Progenitor cell of endocrine pancreas (in vitro differentiated cells): Measurements from ENCODE around the gene ENGASE. TPM values are rescaled to one million over a fixed set of nuclear protein-coding genes. Genes with fewer than 3 reads are reported as not detected.

ENCODE experiments used
- DNase-seq: peaks from one replicate; pipeline ENCODE4 v3.0.0; 2021; ENCODE audit warnings: low spot score; ENCODE audit not compliant: unreplicated experiment
- H3K27ac Mint-ChIP-seq: 2 replicates; pipeline ENCODE4 v1.8.0; 2021; ENCODE audit warnings: mild to moderate bottlenecking, moderate library complexity, mixed read lengths
- H3K27me3 Mint-ChIP-seq: 2 replicates; pipeline ENCODE4 v1.8.0; 2021; ENCODE audit warnings: mixed read lengths
- H3K36me3 Mint-ChIP-seq: 2 replicates; pipeline ENCODE4 v1.8.0; 2022; ENCODE audit warnings: mixed read lengths; ENCODE audit not compliant: insufficient read depth
- H3K4me1 Mint-ChIP-seq: 2 replicates; pipeline ENCODE4 v1.8.0; 2021; ENCODE audit warnings: low read depth, mixed read lengths
- H3K4me3 Mint-ChIP-seq: 2 replicates; pipeline ENCODE4 v1.8.0; 2021; ENCODE audit warnings: low read depth, mild to moderate bottlenecking, moderate library complexity, mixed read lengths
- H3K9me3 Mint-ChIP-seq: 2 replicates; pipeline ENCODE4 v1.8.0; 2021; ENCODE audit warnings: low read depth, mixed read lengths
- total RNA-seq: library from RNA; stranded (reverse); gene quantifications from 2 replicates; pipeline ENCODE4 v1.2.1, GENCODE V29; 2021
- TF ChIP-seq, protein P1 (sequence below): fragments of 200-600 bp; sonication (generic); IDR thresholded peaks from one replicate; pipeline ENCODE4 v1.5.0; 2021; ENCODE audit warnings: antibody characterized with exemption, mild to moderate bottlenecking; ENCODE audit not compliant: unreplicated experiment

Gene ENGASE
- total RNA-seq, 1 donor from 2014 or later: 52.4 TPM

DNA sequence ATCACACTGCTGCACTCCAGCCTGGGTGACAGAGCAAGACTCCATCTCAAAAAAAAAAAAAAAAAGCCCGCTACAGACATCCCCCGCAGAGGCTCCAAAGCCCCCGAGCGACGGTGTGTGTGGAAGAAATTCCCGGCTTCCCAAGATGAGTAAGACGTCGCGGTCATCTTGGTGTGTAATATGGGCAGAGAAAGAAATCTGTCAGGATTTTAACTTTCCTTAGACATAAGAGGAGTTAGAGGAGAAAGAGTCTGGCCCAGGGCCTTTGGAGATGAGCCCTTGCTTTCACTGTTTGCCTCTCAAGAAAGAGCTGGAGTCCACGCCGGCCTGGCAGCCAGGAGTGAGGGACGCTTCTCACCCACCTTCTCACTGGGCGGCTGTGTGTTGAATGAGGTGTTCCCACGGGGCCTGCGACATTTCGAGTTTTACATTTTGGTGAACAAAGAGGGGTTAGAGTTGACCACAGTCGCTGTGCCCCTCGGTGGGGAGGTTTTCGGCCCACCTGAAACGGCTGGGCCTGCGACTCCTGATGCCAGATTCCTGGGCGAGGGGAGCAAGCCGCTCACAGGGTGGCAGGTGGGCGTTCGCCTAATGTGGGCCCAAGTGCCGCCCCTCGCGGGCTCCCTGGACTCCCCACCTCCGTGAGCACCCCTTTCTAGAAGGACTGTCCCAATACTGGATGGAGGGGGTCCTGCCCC, 32.8 kb upstream of the ENGASE start:
- Mint-ChIP-seq H3K4me3 (no peak overlapping the region), H3K27ac (no peak overlapping the region), H3K4me1 (no peaks in the 10 kb centered on the region), H3K9me3 (no peaks in the 10 kb centered on the region), H3K36me3 (no peaks in the 10 kb centered on the region), H3K27me3 (peaks cover 25% of the 10 kb centered on the region)
- TF ChIP-seq, protein P1, sequence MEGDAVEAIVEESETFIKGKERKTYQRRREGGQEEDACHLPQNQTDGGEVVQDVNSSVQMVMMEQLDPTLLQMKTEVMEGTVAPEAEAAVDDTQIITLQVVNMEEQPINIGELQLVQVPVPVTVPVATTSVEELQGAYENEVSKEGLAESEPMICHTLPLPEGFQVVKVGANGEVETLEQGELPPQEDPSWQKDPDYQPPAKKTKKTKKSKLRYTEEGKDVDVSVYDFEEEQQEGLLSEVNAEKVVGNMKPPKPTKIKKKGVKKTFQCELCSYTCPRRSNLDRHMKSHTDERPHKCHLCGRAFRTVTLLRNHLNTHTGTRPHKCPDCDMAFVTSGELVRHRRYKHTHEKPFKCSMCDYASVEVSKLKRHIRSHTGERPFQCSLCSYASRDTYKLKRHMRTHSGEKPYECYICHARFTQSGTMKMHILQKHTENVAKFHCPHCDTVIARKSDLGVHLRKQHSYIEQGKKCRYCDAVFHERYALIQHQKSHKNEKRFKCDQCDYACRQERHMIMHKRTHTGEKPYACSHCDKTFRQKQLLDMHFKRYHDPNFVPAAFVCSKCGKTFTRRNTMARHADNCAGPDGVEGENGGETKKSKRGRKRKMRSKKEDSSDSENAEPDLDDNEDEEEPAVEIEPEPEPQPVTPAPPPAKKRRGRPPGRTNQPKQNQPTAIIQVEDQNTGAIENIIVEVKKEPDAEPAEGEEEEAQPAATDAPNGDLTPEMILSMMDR: no peak
- no peak for DNase-seq

DNA sequence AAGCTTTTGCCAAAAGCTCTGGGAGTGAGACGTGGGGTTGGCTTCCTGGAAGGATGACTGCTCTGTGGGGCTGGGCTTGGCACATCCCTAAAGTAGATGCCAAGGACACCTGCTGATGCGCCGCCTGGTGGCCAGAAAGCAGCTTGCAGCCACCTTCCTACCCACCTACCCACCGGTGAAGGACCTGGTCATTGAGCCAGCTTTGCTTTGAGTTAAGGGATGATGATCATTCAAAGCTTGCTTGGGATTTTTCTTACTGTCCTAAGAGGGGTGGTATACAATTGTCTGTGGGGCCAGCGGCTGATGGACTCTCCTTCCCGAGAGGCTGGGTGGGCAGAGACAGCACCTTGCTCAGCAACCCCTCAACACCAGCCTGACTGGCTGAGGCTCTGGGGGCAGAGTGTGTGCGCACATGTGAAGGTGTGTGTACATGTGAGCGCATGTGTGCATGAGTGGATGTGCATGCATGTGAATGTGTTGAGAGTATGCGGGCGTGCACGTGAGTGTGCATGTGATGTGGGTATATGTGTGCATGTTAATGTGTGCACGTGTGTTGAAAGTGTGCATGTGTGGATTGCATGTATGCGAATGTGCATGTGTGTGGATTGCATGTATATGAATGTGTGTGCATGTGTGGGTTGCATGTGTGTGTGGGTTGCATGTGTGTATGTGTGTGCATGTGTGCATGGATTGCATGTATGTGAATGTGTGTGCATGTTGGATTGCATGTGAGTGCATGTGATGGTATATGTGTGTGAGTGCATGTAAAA, 32.0 kb upstream of the ENGASE start:
- TF ChIP-seq, protein P1: peak; percentile 60
- H3K9me3 Mint-ChIP-seq: no peaks in the 10 kb centered on the region
- H3K27me3 Mint-ChIP-seq: peaks cover 25% of the 10 kb centered on the region
- no peaks in the 10 kb centered on the region for H3K36me3 Mint-ChIP-seq
- H3K4me1 Mint-ChIP-seq: no peaks in the 10 kb centered on the region
- H3K4me3 Mint-ChIP-seq: no peak overlapping the region
- no peak overlapping the region for H3K27ac Mint-ChIP-seq
- no peak for DNase-seq

DNA sequence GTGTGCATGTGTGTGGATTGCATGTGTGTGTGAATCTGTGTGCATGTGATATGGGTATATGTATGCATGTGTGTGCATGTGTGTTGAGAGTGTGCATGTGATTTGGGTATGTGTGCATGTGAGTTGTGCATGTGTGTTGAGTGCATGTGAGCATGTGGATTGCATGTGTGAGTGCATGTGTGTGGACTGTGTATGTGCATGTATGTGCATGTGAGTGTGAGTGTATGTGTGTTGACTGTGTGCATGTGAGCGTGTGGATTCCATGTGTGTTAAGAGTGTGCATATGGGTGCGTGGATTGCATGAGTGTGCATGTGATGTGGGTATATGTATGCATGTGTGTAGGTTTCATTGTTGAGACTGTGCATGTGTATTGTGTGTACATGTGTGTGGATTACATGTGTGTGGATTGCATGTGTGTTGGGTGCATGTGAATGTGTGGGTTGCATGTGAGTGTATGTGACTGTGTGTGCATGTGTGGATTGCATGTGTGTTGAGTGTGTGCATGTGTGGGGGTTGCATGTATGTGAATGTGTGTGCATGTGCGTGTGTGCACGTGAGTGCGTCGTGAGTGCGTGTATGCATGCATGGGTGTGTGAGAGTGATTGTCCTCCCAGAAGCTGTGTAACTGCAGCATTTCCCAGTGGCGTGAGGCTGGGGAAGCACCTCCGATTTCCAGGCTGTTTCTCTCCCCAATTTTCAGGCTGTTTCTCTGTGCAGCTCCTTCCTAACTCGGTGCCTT, 31.3 kb upstream of the ENGASE start:
- Mint-ChIP-seq H3K4me1 (no peaks in the 10 kb centered on the region), H3K27ac (no peak overlapping the region), H3K27me3 (peaks cover 25% of the 10 kb centered on the region)

DNA sequence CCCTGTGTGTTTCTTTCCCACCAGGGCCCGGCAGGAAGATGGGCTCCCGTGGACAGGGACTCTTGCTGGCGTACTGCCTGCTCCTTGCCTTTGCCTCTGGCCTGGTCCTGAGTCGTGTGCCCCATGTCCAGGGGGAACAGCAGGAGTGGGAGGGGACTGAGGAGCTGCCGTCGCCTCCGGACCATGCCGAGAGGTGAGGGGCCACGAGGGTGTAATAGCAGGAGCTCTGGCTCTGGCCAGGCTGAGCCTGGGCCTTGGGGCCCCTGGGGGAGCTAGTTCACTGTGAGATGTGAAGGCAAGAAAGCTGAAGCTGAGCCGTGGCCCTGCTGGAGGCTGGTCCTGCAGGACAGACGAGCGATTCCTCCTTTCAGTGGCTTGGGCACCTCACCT, 30.7 kb upstream of the ENGASE start:
- H3K9me3 Mint-ChIP-seq: no peaks in the 10 kb centered on the region
- no peaks in the 10 kb centered on the region for H3K36me3 Mint-ChIP-seq
- H3K27ac Mint-ChIP-seq: no peak overlapping the region
- no peak overlapping the region for H3K4me3 Mint-ChIP-seq
- H3K4me1 Mint-ChIP-seq: no peaks in the 10 kb centered on the region
- no peak for DNase-seq
- H3K27me3 Mint-ChIP-seq: peaks cover 25% of the 10 kb centered on the region
- TF ChIP-seq, protein P1: no peak

More for the DNA sequence above, 31.3 kb upstream of the ENGASE start:
- no peaks in the 10 kb centered on the region for H3K36me3 Mint-ChIP-seq
- H3K4me3 Mint-ChIP-seq: no peak overlapping the region
- no peak for DNase-seq
- TF ChIP-seq, protein P1: no peak
- H3K9me3 Mint-ChIP-seq: no peaks in the 10 kb centered on the region

DNA sequence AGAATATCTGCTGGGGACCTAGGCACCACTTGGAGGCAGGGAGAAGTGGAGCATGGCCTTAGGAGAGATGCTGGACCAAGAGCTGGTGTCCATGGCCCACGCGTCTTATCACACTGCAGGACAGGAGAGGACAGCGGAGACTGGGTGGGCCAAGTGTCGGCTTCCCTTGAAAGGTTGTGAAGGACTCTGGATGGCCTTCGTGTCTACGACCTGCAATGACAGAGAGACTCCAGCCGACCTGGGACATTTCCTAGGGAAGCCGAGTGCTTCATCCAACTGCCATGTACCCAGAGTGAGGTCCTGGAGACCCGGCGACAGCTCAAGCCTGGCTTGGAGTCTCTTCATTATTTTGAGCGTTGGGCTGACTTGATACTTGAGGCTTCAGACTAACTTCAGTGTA, 30.2 kb upstream of the ENGASE start:
- TF ChIP-seq, protein P1: no peak
- H3K9me3 Mint-ChIP-seq: no peaks in the 10 kb centered on the region
- H3K27ac Mint-ChIP-seq: no peak overlapping the region
- DNase-seq: no peak
- no peaks in the 10 kb centered on the region for H3K4me1 Mint-ChIP-seq
- peaks cover 25% of the 10 kb centered on the region for H3K27me3 Mint-ChIP-seq
- H3K4me3 Mint-ChIP-seq: no peak overlapping the region
- H3K36me3 Mint-ChIP-seq: no peaks in the 10 kb centered on the region
